Activated CD4-positive, alpha-beta T cell treated with anti-CD3 and anti-CD28 coated beads for 24 hours (primary cell): ENCODE measurements around the gene CDK8.
"Not testable (repeated sequence)": the region's sequence is repeated elsewhere in the genome, so short reads cannot be mapped to it uniquely, and the experiment has no call there.

Source experiments
- DNase-seq, 2 donors: peaks; one replicate each; pipeline ENCODE4 v3.0.0-alpha.2; 2020; ENCODE audit warnings: low read depth in 2 of 2

Gene CDK8

DNA sequence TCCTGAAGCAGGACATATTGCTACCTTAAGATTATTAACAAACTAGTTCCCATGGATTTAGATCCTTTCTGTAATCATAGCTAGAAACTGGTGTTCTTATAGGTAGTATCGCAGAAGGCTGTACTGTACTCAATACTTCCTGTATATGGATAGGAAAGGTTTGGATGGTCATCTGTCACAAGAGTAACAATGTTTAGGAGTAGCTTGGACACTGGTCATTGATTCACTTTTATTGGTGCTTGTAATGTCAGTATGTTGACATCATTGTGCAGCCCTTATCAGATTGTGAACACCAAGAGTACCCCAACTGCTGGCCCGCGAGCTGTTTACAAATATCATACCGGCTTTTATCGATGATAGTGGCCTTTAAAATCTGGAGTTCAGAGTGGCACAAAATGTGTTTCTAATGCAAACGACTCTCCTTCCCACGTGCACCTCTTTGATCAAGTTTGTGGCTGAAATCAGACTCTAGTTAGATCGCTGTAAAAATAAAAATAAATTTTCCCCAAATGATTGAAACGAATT is 605 bp upstream of the CDK8 start:
- DNase-seq = no peak

DNA sequence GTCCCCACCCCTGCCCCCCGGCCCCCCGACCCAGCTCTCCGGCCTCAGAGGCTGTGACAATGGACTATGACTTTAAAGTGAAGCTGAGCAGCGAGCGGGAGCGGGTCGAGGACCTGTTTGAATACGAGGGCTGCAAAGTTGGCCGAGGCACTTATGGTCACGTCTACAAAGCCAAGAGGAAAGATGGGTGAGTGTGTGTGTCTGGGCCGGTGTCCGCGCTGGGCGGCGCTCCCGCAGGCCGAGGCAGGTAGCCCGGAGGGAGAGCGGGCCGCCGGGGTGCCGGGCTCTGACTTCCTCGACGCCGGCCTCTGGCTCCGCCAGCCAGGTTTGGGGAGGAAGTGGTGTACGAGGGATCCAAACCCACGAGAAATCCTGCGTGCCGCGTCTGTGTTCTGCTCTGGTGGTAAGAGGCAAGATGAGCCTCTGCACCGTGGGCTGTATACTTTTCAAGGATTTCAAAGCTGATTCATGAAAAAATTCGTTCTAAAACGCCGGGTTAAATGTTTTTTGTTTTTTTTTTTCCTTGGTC is 718 bp downstream of the CDK8 start:
- peak; percentile 3 to 26 for DNase-seq

- DNase-seq = no peak
Observed at GRCh38 chr13:26255115-26255514, 1.2 kb downstream of the CDK8 start.

DNA sequence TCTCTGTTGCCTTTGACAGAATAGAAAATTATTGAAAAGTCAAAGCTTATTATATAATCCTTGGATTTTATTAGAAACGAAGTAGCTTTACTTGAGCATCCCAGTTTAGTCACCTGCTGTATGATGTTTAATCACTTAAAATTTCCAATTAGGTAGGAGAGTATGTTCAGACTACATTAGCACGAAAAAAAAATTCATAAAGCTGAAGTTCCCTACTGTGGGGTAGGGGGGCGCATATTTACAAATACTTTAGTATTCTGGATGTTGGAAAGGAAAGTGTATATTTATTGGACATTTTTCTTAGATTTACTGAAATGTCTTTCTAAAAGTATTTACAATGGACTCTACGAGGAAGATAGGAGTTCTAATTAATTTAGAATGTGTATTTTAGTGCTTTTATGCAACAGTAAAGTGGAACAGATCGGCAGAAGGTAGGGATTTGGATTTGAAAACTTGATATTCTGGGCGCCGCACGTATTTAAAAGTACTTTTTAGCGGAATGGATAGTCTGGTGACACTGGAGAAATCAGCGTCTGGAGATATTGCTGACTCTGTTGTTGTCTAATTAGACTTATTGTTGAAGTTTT is 1.9 kb downstream of the CDK8 start:
- DNase-seq = no peak

- DNase-seq = no peak
Observed at GRCh38 chr13:26257049-26257448, 3.1 kb downstream of the CDK8 start.

DNA sequence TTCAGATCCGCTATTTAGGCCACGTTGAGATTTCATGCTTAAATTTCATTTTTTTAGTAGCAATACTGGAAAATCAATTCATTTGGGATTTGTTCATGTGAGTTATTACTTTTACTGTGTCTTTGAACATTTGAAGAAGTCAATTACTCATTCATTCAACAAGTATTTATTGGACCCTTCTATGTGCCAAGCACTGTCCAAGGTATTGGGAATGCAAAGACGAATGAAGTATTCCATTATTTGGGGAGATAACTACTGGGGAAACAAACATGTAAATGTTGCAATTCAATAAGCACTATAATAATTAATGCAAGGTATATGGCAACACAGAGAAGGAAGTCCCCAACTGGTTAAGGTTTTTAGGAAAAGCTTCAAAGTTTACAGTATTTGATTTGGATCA is 5.7 kb downstream of the CDK8 start:
- no peak for DNase-seq

DNA sequence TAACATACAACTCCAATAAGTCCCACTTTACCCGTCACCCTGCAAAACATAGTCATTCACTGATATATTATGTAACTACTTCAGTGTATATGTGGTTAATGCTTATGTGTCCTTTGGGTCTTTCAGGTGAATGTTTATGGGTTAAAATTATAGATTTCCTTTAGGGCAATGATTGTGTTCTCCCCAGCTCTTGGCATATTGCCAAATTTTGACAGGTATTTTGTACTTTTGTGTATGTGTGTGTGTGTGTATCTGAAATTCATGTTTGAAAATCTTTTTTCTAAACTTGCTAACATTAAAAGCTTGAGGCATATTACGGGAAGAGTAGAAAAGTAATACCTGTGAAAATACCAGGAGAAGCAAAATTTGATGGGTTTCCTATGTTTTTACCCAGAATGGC is 8.2 kb downstream of the CDK8 start:
- no peak for DNase-seq

GRCh38 chr13:26266311-26266710 is 12.4 kb downstream of the CDK8 start:
- no peak for DNase-seq

DNA sequence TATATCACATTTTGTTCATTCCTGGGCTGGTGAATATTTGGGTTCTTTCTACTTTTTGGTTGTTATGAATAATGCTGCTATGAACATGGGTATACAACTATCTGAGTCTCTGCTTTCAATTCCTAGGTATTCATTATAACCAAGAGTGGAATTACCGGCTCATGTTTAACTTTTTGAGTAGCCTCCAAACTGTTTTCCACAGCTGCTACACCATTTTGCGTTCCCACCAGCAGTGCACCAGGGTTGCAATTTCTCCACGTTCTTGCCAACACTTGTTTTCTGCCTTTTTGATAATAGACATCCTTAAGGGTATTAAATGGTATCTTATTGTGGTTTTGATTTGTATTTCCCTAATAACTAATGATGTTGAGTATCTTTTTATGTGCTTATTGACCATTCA is 16.8 kb downstream of the CDK8 start:
- DNase-seq = no peak

DNA sequence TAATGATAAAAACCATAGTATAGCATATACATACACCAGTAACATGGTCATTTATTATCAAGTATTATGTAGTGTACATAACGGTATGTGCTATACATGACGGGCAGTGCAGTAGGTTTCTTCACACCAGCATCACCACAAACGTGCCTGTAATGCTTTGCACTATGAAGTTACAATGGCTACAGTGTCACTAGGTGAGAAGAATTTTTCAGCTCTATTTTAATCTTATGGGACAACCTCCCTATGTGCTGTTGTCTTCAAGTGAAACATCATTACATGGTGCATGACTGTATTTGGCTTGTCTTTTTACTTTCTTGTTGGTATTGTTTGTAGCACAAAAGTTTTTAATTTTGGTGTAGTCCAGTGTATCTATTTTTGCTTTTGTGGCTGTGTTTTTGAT is 18.7 kb downstream of the CDK8 start:
- DNase-seq = no peak

- no peak for DNase-seq
Observed at GRCh38 chr13:26280295-26280694, 26.4 kb downstream of the CDK8 start.

DNA sequence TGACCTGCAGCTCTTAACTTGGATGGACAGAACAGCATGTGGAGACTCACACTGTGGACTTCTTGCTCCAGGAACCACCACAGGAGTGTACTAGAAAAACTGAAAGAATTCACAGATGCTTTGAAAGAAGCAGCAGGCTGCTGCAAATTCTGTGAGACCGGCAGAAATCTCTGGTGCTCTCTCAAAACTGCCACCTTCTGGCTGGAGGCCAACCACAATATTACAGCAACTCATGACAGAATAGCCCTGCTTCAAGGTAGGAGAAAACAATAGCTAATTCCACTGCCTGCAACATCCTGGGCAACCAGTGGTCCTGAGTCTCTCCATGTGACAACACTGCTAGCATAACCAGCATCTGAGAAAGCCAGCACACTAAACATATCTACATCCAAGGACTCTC is 26.9 kb downstream of the CDK8 start:
- DNase-seq = no peak

- DNase-seq = not testable (repeated sequence)
Observed at GRCh38 chr13:26285911-26286310, 32.0 kb downstream of the CDK8 start.

DNA sequence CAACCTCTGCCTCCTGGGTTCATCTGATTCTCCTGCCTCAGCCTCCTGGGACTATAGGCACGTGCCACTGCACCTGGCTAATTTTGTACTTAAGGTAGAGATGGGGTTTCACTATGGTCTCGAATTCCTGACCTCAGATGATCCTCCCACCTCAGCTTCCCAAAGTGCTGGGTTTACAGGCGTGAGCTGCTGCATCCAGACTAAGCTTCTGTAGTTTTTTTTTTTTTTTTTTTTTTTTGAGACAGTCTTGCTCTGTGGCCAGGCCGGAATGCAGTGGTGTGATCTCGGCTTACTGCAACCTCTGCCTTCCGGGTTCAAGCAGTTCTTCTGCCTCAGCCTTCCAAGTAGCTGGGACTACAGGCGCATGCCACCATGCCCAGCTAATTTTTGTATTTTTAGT is 34.9 kb downstream of the CDK8 start:
- DNase-seq = not testable (repeated sequence)

- no peak for DNase-seq
Observed at GRCh38 chr13:26295812-26296211, 41.9 kb downstream of the CDK8 start.

- DNase-seq = no peak
Observed at GRCh38 chr13:26299168-26299750, 45.3 kb downstream of the CDK8 start.

DNA sequence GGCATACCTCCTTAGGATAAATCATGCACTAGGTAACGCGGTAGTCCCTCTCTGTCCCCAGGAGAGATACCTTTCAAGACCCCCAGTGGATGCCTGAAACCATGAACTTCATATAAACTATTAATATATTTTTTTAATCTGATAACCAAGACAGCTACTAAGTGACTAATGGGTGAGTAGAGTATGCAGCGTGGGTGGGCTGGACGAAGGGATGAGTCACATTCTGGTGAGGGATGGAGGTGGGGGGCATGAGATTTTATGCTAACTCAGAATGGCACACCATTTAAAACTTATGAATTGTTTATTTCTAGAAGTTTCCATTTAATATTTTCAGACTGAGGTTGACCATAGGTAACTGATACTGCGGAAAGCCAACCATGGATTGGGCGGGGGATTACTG is 46.2 kb downstream of the CDK8 start:
- peak in 1 of 2 donors; percentile 3 for DNase-seq

GRCh38 chr13:26305676-26306075 is 51.7 kb downstream of the CDK8 start:
- no peak for DNase-seq

DNA sequence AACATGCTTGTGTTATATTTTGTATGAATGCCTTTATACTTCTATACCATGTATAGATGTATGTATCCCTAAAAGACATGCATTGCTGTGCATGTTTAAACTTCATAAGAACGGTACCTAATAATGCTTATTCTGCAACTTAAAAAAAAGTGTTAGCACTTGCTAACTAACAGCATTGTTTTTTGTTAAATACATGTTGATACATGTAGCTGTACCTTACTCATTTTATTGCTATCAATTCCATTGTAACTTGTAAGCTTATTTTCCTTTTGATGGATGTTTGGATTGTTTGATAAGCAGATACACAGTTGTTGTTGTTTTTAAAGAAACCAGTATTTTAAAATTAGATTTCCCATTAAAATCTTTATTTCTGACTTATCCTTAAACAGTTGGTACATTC is 53.8 kb downstream of the CDK8 start:
- DNase-seq = no peak

DNA sequence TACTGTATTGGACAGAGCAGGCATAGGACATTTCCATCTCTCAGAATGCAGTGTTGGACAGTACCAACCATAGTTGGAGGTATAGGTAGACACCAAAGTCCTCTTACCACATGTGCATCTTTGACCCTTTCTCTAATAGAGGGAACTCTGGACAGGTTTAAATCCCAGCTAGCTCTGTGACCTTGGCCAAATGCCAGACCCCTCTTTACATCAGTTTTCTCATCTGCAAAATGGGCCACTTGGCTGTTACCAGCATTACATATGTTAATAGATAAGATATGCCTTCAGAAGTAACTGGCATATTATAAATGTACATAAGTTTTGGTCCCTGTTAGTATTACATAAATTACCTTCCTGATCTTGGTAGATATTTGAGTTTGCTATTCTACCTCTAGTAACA is 54.3 kb downstream of the CDK8 start:
- DNase-seq = no peak

DNA sequence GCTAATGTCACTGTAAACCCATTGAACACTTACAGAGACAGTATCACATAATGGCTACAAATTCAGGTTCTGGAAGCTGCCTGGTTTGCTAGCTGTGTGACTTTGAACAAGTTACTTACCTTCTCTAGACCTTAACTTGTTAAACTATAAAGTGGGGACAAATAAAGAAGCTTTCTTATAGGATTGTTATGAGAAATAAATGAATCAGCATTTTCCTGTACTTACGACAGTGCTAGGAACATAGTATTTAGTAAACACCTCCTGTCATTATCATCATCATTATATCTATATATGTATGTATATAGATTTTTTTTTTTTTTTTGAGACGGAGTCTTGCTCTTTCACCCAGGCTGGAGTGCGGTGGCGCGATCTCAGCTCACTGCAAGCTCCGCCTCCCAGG is 54.9 kb downstream of the CDK8 start:
- no peak for DNase-seq

DNA sequence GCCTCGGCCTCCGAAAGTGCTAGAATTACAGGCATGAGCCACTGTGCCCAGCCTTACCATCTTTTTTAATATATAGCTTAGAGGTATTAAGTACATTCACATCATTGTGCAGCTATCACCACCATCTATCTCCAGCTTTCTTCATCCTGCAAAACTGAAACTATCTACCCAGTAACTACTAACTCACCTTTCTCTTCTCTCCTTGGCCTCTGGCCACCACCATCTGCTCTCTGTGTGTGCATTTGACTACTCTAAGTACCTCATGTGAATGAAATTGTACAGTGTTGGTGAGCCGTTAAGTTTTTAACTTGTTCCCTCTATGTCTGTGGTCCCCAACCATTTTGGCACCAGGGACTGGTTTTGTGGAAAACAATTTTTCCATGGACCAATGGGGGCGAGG is 56.1 kb downstream of the CDK8 start:
- no peak for DNase-seq

- no peak for DNase-seq
Observed at GRCh38 chr13:26310470-26310869, 56.5 kb downstream of the CDK8 start.

DNA sequence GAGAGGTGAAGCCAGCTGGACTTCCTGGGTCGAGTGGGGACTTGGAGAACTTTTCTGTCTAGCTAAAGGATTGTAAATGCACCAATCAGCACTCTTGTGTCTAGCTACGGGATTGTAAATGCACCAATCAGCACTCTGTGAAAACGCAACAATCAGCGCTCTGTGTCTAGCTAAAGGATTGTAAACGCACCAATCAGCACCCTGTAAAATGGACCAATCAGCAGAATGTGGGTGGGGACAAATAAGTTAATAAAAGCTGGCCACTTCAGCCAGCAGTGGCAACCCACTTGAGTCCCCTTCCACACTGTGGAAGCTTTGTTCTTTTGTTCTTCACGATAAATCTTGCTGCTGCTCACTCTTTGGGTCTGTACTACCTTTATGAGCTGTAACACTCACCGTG is 58.1 kb downstream of the CDK8 start:
- DNase-seq = not testable (repeated sequence)
